HG03432 (cell line): Measurements from ENCODE around the gene TTC24.

Source experiments
- ATAC-seq: cut with Tn5 transposase; IDR thresholded peaks from one replicate; pipeline ENCODE4 v1.9.1; 2021; ENCODE audit warnings: mild to moderate bottlenecking, moderate library complexity; ENCODE audit not compliant: unreplicated experiment

Gene TTC24

DNA sequence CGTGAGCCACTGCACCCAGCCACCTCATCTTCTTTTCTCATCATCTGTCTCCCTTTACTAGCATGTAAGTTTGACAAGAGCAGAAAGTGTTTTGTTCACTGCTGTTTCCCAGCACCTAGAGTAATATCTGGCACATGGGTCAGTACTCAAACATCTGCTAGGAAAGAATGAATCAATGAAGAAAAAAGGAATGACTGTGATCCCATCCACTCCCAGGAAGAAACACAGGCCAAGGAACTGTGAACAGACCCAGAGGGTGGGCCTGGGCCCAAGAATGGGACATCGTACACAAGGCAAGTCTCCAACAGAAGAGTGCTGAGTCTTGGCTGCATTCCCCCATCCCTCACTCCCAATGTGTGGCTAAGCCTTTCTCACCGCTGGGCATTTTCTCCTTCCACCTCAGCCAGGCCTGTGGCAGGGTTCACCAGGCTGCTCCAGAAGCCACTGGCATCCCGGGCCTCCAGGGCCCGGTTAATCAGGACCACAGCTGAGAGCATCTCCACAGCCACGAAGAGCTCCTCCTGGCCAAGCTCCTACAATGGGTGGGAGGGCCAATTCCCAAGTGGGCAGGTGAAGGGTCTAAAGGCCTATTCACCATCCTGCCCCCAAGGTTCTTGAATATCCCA, 25.6 kb upstream of the TTC24 start:
- ATAC-seq, result no peak

DNA sequence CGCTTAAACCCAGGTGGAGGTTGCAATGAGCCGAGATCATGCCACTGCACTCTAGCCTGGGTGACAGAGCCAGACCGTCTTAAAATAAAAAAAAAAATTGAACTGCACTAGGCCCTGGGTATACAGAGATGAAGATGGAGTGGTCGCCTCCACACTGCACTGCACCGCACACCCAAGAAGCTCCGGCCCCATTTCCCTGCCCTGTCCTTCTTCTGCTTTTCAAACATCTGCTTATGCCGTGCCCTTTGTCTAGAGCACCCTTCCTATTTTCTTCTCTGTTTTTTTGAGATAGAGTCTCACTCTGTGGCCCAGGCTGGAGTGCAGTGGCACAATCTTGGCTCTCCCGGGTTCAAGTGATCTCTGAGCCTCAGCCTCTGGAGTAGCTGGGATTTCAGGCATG, 24.6 kb upstream of the TTC24 start:
- ATAC-seq, result no peak

DNA sequence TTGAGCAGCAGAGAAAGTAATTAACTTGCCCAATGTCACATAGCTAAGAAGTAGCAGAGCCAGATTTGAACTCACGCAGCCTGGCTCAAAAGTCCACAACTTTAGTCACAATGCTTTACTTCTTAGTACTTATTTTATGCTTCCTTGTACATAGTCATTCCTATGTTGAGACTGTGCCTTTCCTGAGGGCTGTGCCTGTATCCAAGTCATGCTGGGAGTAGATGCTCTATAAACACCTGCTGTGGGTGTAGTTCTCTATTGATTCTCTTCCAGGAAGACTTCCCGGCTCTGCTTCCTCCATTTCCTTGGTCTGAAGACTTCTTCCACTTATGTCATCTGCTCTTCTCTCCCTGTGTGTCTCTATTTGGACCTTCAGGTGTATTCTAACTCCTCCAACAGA, 23.8 kb upstream of the TTC24 start:
- no peak for ATAC-seq

DNA sequence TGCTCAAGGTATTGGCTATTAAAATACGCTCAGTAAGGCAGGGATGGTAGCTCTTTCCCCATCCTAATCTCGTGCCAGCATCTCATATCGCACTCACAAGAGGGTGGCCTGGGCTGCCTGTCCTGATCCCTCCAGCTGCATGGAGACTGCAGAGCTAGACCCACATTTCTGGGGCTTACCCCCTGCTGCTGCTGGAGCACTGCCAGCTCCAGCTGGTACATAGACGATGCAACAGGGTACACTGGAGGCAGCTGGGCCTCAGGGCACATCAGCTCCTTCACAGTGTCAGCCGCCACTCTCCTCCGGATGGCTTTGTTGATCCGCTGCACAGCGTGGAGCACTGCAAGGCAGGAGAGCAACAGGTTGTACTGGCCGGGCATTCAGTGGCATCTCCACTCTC, 23.2 kb upstream of the TTC24 start:
- no peak for ATAC-seq

DNA sequence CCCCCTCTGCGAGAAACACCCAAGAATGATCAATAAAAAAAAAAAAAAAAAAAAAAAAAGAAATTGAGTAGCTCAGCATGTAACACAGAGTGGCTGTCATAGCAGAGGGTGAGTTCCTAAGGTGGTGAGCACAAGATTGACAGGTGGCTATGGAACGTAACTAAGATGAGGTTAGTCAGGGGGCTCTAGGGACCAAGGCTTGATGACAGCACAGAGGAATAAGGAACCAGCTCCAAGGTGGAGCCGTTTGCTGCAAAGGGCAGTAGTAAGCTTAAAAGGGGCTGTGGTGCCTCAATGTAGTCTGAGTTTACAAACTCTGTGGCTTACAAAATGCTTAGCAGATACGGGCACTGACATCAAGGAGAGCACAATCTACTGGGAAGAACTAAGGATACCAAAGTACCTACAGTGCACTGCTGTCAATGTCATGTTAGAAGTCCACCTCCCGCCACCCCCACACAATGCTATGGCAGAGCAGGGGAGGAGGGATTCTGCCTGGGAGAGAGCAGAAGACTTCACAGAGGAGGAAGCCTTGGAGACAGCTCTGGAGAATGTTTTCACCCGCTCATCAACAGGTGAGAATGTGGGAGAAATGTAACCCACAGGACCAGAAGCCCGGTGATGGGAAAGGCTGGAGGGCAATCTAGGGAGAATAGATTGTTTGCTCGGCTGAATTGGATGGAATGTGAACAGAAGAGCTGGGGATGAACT, 20.3 kb upstream of the TTC24 start:
- no peak for ATAC-seq

DNA sequence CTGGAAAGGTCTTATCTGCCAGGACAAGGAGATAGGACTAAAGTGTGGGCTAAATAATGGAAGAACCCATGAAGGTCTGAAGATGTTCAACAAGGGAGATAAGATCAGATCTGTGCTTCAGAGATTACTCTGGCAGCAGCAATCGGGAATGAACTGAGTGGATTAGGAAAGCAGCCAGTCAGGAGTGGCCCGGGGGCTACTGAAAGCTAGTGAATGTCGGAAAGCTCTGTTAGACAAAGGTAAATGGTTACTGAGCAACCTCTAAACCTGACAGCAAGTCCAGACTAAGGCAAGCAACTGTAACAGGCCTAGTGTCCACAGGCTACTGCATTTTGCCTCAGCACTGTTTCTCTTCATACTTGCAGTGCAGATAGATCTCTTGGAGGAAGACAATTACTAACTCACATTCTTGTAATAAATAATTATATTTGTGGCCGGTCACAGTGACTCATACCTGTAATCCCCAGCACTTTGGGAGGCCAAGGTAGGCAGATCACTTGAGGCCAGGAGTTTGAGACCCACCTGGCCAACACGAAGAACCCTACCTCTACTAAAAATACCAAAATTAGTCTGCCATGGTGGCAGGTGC, 19.6 kb upstream of the TTC24 start:
- no peak for ATAC-seq

DNA sequence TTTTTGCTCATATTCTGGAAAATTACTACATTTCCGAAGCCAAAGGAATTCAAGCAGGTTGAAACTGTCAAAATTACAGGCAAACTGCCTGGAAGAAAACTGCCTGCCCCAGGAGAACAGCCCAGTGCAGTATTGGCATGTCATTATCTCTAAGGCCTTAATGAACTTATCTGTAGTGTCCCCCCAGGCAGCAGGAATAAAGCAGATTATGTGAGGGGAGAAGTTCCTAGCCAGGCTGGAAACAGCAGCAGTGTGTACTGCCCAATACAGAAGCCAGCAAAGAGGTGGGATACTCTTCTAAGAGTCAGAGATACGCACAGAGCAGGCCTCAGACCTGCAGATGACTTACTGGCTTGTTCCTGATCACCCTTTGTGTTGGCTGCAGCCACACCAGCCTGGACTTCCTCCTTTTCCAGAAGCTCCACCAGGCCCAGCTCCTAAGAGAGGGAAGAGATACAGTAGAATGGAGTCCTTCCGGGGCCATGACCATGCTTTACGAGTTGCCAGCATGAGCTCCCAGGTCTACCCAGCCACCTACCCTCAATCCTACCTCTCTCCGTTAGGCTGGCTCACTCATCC, 18.8 kb upstream of the TTC24 start:
- ATAC-seq, result no peak

DNA sequence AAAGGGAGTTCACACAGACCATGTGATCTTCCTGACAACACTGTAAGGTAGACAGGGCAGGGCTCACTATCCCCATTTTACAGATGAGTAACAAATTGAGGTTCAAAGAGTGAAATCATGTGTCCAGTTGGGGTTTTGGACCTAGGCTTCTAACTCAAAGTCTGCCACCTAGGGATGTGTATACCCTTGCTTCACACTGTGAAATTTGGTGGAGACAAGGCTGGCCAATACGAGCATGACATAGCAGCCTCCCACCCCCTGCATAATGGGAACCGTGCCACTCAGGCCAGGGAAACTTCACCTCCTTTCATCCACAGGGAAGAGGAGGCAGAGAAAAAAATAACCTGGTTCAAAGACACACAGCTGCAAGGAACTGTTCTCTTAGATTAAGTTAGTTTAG, 14.0 kb upstream of the TTC24 start:
- ATAC-seq, result no peak

DNA sequence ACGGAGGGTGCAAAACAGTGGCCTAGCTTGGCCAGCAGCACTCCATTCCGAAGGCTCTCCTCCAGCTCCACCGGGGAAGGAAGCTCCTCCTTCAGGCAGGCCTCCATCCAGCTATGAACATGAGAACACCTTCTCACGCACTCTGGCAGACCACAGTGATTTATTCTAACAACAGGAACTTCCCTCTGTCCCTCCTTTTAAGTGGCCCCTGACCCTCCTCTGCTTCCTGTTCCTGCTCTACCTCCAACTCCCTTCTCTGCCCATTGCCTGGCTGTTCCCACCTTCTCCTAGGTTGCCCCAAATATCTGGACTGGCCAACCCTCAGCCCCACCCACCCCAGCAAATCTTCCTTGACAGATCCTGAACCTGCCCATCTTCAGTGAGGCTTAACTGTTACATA, 13.1 kb upstream of the TTC24 start:
- no peak for ATAC-seq

DNA sequence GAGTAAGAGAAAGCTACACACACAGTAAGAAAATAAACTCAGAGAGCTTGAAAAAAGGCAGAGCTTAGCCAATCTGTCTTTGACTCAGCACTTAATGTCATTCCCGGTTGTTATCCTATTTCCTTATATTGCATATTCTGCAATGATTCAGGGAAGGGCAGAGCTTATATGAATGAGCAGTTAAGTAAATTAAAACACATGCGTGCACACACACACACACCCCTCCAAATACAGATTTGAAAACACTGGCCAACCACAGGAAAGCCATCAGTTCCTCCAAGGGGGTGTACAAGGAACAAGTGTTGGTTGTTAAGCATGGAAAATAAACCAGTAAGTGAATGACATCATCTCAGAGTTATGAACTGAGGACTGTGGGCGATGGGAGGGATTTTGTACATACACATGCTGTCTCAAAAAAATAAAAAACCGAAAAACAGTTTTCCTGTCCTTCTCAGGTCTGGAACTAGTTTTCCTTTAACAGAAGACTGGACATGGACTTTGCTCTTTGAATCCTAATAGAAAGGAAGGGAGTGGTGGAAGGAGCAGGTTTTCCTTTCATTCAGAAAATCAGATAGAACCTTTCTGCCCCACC, 8.2 kb upstream of the TTC24 start:
- ATAC-seq, result no peak

DNA sequence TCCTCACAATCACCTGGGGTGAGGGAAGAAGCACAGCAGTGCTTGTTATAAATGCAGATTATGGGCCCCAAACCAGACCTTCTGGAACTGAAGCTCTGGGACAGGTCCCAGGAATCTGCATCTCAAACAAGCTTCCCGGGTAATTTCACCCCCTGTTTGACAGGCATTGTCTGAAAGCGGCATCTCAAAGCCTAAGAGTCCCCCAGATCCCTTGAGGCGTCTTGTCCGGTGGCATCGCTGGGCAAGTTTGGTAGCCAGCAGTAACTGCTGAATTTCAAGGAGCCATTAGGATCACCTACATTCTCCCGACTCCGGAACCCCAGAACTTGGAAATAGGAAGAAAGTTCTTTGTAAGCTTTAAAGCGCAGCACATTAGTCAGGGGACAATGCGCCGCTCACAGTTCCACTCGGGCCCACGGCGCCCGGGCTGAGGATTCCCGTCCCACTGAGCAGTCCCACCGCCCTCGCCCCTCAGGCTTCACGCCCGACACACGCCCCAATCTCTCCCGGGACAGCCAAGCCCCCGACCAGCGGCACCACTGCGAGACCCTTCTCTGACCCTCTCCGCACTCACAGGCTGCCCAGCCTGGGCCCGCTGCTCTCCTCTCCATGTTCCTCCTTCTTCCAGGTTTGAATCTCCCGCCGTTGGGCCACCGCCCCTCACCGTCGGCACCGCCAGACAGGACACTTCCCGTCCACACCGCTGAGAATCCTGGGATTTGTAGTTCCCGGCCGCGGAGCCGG, 7.4 kb upstream of the TTC24 start, which contains the start of gene IQGAP3:
Gene IQGAP3 (minus strand): TSS at position 647 of the 744 bp plus-strand sequence. CDS start 36 bp downstream, at position 611.
- ATAC-seq, result peak; percentile 87

DNA sequence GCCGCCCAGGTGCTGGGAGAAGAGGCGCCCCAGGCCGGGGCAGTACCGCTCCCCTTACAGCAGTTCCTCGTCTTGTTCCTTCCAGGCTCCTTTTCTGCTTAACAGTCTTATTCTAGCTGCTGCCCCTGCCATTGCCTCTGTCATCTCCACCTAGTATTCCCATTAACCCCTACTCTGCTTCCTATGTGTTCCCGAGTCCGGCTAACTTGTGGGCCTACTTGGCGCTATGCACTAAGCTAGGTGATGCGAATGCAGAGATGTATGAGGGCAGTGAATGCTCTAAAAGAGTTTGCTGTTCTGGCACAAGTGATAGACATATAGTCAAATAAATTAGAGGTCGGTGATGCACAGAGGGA, 6.9 kb upstream of the TTC24 start:
- no peak for ATAC-seq

DNA sequence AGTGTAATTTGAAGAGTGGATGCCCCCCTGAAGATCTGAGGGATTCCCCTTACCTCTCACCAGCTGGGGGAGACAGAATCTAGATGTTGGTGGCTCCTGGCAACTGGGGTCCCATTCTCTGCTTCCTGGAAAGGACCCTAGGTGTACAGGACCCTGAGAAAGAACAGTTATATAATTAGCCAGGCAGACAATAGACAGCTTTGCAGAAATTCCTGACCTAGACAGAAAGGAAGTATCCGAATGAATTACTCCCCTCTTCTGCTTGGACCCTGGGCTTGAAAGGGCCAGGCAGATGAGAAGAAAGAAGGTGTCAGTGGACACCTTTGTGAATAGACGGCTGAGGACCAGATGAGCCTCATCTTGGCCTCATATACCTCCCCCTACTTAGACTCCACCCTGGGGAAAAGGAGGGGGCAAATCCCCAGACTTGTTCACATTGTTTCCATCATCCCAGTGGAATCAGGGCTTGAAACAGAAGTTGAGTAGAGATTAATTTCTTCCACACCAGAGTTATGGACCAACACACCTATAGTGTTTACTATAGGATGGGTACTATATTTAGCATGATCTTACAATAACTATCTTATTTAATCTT, 5.4 kb upstream of the TTC24 start:
- no peak for ATAC-seq

DNA sequence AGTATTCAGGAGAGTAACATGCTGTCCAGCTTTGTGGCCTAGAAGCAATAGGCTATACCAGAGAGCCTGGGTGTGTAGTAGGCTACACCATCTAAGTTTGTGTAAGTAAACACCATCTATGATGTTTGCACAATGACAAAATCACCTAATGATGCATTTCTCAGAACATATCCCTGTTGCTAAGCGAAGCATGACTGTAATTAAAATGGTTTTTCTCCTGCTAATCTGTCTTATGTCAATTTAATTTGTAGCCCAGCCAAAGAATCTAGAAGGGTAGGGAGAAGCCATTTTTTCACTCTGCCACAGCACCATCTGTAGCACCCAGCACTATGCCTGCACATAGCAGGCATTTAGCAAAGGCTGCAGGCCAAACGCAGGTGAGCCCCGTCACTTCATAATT, 2.0 kb upstream of the TTC24 start:
- no peak for ATAC-seq

DNA sequence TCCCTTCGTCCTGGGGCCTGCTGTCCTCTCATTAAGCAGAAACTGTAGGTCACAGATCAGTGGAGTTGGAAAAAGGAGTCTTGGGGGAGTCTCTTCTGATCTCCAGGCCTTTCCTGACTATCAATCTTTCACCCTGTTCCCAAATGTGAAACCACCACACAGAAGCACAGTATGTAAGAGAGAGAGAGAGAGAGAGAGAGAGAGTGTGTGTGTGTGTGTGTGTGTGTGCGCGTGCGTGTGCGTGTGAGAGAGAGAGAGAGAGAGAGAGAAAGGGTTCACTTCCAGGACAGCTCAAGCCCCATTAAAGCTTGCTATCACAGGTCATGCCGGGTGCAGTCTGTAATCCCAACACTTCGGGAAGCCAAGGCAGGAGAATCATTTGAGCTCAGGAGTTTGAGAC, 1.5 kb upstream of the TTC24 start:
- no peak for ATAC-seq

DNA sequence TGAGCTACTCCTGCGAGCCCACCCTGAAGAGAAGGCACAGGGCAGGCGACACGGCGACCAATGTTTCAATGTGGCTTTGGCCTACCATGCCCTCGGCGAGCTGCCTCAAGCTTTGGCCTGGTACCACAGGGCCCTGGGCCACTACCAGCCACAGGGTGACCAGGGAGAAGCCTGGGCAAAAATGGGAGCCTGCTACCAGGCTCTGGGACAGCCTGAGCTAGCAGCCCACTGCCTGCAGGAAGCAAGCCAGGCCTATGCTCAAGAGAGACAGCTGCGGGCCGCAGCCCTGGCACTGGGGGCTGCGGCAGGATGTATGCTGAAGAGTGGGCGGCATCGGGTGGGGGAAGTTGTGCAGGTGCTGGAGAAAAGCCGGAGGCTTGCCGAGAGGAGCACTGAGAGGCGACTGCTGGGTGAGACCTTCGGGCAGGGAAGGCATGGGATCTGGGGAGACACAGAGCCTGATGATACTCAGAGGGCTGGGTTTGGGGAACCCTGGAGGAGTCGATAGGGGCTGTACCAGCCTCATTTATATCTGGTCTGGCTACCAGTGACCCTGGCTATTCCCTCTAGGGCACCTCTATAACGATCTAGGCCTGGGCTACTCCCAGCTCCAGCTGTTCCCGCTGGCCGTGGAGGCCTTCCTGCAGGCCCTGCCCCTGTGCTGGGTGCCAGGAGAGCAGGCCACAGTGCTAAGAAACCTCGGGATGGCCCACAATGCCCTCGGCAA, 2.3 kb downstream of the TTC24 start:
- no peak for ATAC-seq

DNA sequence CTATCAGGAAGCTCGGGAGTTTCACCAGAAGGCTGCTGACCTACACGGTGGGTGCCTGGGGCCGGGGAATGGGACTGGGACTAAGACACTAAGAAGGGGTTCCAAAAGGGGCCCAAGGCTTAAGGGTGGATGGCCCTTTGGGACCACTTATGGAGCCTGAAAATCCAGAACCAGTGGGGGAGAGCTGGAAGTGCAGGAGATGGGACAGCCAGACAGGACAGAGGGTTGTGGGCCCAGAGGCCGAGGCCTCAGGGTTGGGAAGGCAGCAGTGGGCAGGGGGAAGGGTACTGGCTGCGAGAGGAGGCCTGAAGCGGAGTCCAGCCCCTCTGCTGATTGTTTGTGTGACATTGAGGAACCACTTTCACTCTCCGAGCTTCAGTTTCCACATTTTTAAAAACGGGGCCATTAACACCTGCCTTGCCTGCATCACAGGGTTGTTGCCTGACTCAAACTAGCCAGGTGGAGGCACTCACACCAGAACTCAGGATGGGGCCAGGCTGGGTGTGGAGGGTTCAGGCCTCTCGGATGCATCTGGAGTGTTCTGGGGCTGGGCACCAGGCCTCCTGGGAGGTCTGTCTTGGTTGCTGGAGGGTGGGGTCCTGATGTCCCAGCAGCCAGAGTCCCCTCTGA, 3.0 kb downstream of the TTC24 start:
- no peak for ATAC-seq

DNA sequence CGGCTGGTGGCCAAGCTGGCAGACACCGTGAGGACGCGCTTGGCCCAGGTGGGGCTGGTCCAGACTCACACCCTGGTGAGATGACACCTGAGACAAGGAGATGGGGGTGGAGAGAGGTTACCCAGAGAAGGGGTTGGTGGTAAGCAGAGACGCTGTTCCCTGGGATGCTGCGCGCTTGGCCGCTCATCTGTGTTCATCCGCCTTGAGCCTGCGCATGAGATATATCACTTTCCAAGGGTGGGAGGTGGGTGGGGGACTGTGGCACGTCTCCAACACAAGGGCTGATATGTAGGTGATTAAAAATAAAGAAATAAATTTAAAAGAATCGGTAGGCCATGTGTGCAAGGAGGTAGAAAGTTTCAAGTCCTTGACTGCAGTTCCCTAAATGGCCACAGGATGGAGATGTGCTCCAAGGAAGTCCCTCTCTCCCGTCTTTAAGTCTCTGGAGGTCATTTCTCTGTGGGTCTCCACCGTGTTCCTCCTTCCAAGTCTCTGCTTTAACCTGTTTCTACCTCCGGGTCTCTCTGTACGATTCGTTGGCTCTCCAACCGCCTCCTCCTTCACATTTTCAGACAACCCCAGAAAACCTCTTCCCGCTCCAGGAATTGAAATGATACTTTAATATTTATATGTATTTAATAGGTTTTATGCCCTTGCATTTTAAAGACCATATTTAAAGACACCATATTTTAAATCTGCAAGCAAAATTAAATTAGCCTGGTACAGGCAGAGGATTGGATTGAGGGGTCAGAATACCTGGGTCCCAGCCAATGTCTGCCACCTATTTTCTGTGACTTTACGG, 4.5 kb downstream of the TTC24 start:
- ATAC-seq, result no peak

DNA sequence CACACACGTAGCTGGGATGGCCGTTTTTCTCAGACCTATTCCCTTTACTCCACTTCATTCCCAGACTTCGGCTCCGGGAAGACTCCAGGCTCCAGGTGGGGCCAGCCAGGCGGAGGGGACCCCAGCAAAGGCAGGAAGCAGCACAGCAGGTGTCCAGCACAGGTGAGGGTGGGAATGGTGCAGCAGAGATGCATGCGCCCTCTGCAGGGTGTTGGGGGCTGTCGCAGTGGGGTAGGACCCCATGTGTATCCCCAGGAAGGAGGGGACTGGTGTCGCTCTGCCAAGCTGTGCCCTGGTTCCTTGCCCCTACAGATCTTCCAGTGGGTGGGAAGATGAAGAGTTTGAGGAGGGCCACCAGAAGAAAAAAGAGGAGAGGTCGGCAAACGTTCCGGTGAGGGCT, 5.3 kb downstream of the TTC24 start:
- no peak for ATAC-seq
